Mesendoderm (in vitro differentiated cells): Measurements from ENCODE around the gene ATP1A4.
A peak's percentile ranks its signal among the peaks of the same experiment; 100 is the strongest.
"Not testable (repeated sequence)": the region's sequence is repeated elsewhere in the genome, so short reads cannot be mapped to it uniquely, and the experiment has no call there.

Experiments used
- DNase-seq: peaks from one replicate; pipeline ENCODE4 v3.0.0; 2013
- H2AK5ac ChIP-seq: 2 replicates; pipeline ENCODE4 v1.6.1; 2013; ENCODE audit warnings: low read length, inconsistent platforms
- H2BK120ac ChIP-seq: 2 replicates; pipeline ENCODE4 v1.6.1; 2013; ENCODE audit warnings: low read depth, mild to moderate bottlenecking, low read length, moderate library complexity, mixed read lengths
- H2BK15ac ChIP-seq: replicated peaks from 2 replicates; pipeline ENCODE4 v1.6.1; 2013; ENCODE audit warnings: low read depth, mild to moderate bottlenecking, moderate library complexity
- H2BK5ac ChIP-seq: 2 replicates; pipeline ENCODE4 v1.6.1; 2013; ENCODE audit warnings: low read length, inconsistent platforms
- H3K18ac ChIP-seq: 2 replicates; pipeline ENCODE4 v1.6.1; 2013; ENCODE audit warnings: mild to moderate bottlenecking, low read length, mixed read lengths
- H3K23ac ChIP-seq: one replicate; pipeline ENCODE4 v1.6.1; 2013; ENCODE audit warnings: low read length
- H3K27ac ChIP-seq: 2 replicates; pipeline ENCODE4 v1.5.1; 2013; ENCODE audit warnings: low read depth, mild to moderate bottlenecking, inconsistent platforms, low read length, moderate library complexity
- H3K27me3 ChIP-seq: 2 replicates; pipeline ENCODE4 v1.6.1; 2013; ENCODE audit warnings: low read length, control low read depth, mild to moderate bottlenecking, inconsistent platforms; ENCODE audit not compliant: insufficient read depth, poor library complexity
- H3K36me3 ChIP-seq: 2 replicates; pipeline ENCODE4 v1.6.1; 2013; ENCODE audit warnings: low read length, inconsistent platforms; ENCODE audit not compliant: control insufficient read depth, insufficient read depth
- H3K4ac ChIP-seq: one replicate; pipeline ENCODE4 v1.6.1; 2013; ENCODE audit warnings: low read depth, mild to moderate bottlenecking, low read length, moderate library complexity
- H3K4me1 ChIP-seq: 2 replicates; pipeline ENCODE4 v1.6.1; 2013; ENCODE audit warnings: low read depth, low read length, inconsistent platforms; ENCODE audit not compliant: control insufficient read depth
- H3K4me2 ChIP-seq: 2 replicates; pipeline ENCODE4 v1.6.1; 2013; ENCODE audit warnings: low read length
- H3K4me3 ChIP-seq: 2 replicates; pipeline ENCODE4 v1.5.1; 2013; ENCODE audit warnings: mild to moderate bottlenecking, low read length
- H3K56ac ChIP-seq: one replicate; pipeline ENCODE4 v1.6.1; 2013; ENCODE audit warnings: low read length
- H3K79me1 ChIP-seq: 2 replicates; pipeline ENCODE4 v1.6.1; 2013; ENCODE audit warnings: low read length, inconsistent platforms
- H3K79me2 ChIP-seq: 2 replicates; pipeline ENCODE4 v1.6.1; 2013; ENCODE audit warnings: mild to moderate bottlenecking, low read length; ENCODE audit not compliant: control insufficient read depth, insufficient read depth
- H3K9ac ChIP-seq: 2 replicates; pipeline ENCODE4 v1.6.1; 2013; ENCODE audit warnings: low read length, inconsistent platforms
- H4K5ac ChIP-seq: one replicate; pipeline ENCODE4 v1.6.1; 2013; ENCODE audit warnings: low read length
- H4K8ac ChIP-seq: one replicate; pipeline ENCODE4 v1.6.1; 2013; ENCODE audit warnings: low read depth, mild to moderate bottlenecking, control low read depth, low read length, moderate library complexity
- WGBS: extraction: QIAGEN DNeasy Blood & Tissue Kit; methylation state at CpG from one replicate; pipeline ENCODE4 v1.1.7; 2013; ENCODE audit warnings: low lambda C conversion rate, missing lambda C conversion rate; ENCODE audit not compliant: insufficient coverage; ENCODE audit errors: extremely low coverage; 5-methylcytosine and 5-hydroxymethylcytosine counted together

The ATP1A4 gene

GRCh38 chr1:160107512-160107911, 43.9 kb upstream of the ATP1A4 start:
- Histone ChIP-seq H3K36me3 (no peaks in the 10 kb centered on the region), H4K5ac (no peak overlapping the region), H3K4me1 (no peaks in the 10 kb centered on the region), H2BK5ac (no peak overlapping the region), H3K27me3 (no peaks in the 10 kb centered on the region), H2BK15ac (no peak overlapping the region), H3K27ac (no peak overlapping the region), H3K79me2 (no peaks in the 10 kb centered on the region), H3K23ac (no peak overlapping the region), H2AK5ac (no peak overlapping the region), H3K56ac (no peak overlapping the region), H3K18ac (no peak overlapping the region), H3K4ac (no peak overlapping the region), H3K79me1 (no peaks in the 10 kb centered on the region), H2BK120ac (no peak overlapping the region), H3K4me2 (no peak overlapping the region), H3K9ac (no peak overlapping the region), H3K4me3 (no peak overlapping the region), H4K8ac (no peak overlapping the region)
- DNase-seq = no peak
- WGBS = no CpG with 5 or more reads among the region's 1 CpG

- H4K5ac ChIP-seq = peak overlapping the region; percentile 92
- peak; percentile 88 for DNase-seq
- H3K4ac ChIP-seq = no peak overlapping the region
- no peak overlapping the region for H2BK5ac ChIP-seq
- no peak overlapping the region for H3K4me3 ChIP-seq
- H3K56ac ChIP-seq = peak overlapping the region; percentile 63
- H3K4me2 ChIP-seq = no peak overlapping the region
- no peaks in the 10 kb centered on the region for H3K36me3 ChIP-seq
- H3K18ac ChIP-seq = no peak overlapping the region
- WGBS = no CpG with 5 or more reads among the region's 6 CpGs
- no peak overlapping the region for H2BK120ac ChIP-seq
- H3K79me1 ChIP-seq = no peaks in the 10 kb centered on the region
- H3K9ac ChIP-seq = no peak overlapping the region
- H2BK15ac ChIP-seq = no peak overlapping the region
- H3K4me1 ChIP-seq = peaks cover 5% of the 10 kb centered on the region
- no peak overlapping the region for H3K23ac ChIP-seq
- no peaks in the 10 kb centered on the region for H3K79me2 ChIP-seq
- no peak overlapping the region for H3K27ac ChIP-seq
- H2AK5ac ChIP-seq = peak overlapping the region; percentile 53
- no peak overlapping the region for H4K8ac ChIP-seq
- no peaks in the 10 kb centered on the region for H3K27me3 ChIP-seq
Measured at GRCh38 chr1:160108888-160109662, 42.3 kb upstream of the ATP1A4 start.

- H2BK120ac ChIP-seq = no peak overlapping the region
- WGBS = no CpG with 5 or more reads among the region's 4 CpGs
- H4K8ac ChIP-seq = no peak overlapping the region
- no peaks in the 10 kb centered on the region for H3K79me1 ChIP-seq
- no peak for DNase-seq
- no peak overlapping the region for H4K5ac ChIP-seq
- no peak overlapping the region for H3K9ac ChIP-seq
- no peaks in the 10 kb centered on the region for H3K27me3 ChIP-seq
- H3K23ac ChIP-seq = no peak overlapping the region
- no peak overlapping the region for H3K56ac ChIP-seq
- no peaks in the 10 kb centered on the region for H3K79me2 ChIP-seq
- H3K4me1 ChIP-seq = peaks cover 10% of the 10 kb centered on the region
- no peak overlapping the region for H3K4ac ChIP-seq
- H3K4me3 ChIP-seq = no peak overlapping the region
- H3K36me3 ChIP-seq = no peaks in the 10 kb centered on the region
- H2AK5ac ChIP-seq = no peak overlapping the region
- no peak overlapping the region for H3K27ac ChIP-seq
- no peak overlapping the region for H2BK5ac ChIP-seq
- no peak overlapping the region for H3K4me2 ChIP-seq
- no peak overlapping the region for H3K18ac ChIP-seq
- no peak overlapping the region for H2BK15ac ChIP-seq
Measured at GRCh38 chr1:160109686-160110085, 41.7 kb upstream of the ATP1A4 start.

- not testable (repeated sequence) for H3K18ac ChIP-seq, DNase-seq, H2AK5ac ChIP-seq, H3K23ac ChIP-seq, H3K4me3 ChIP-seq, H2BK120ac ChIP-seq, H3K27ac ChIP-seq, H2BK15ac ChIP-seq, H4K8ac ChIP-seq, H3K79me2 ChIP-seq, H3K79me1 ChIP-seq, H3K4ac ChIP-seq, H4K5ac ChIP-seq, H3K27me3 ChIP-seq, H3K36me3 ChIP-seq, H3K4me2 ChIP-seq, H2BK5ac ChIP-seq, H3K56ac ChIP-seq, H3K9ac ChIP-seq
- peaks cover 13% of the 10 kb centered on the region for H3K4me1 ChIP-seq
- no CpG with 5 or more reads among the region's 10 CpGs for WGBS
Measured at GRCh38 chr1:160111462-160111861, 39.9 kb upstream of the ATP1A4 start.

GRCh38 chr1:160112357-160112756, 39.0 kb upstream of the ATP1A4 start:
- Histone ChIP-seq H3K79me1 (no peaks in the 10 kb centered on the region), H3K4me3 (no peak overlapping the region), H4K8ac (no peak overlapping the region), H3K4me2 (no peak overlapping the region), H3K9ac (no peak overlapping the region), H3K79me2 (no peaks in the 10 kb centered on the region), H3K27ac (no peak overlapping the region), H3K36me3 (no peaks in the 10 kb centered on the region), H3K4me1 (peaks cover 18% of the 10 kb centered on the region), H2AK5ac (no peak overlapping the region), H3K23ac (peak overlapping the region; percentile 25), H2BK120ac (no peak overlapping the region), H4K5ac (no peak overlapping the region), H3K4ac (no peak overlapping the region), H3K27me3 (no peaks in the 10 kb centered on the region), H3K56ac (no peak overlapping the region), H2BK15ac (no peak overlapping the region), H2BK5ac (no peak overlapping the region), H3K18ac (no peak overlapping the region)
- DNase-seq = no peak
- WGBS = no CpG with 5 or more reads among the region's 12 CpGs

GRCh38 chr1:160113407-160113806, 38.0 kb upstream of the ATP1A4 start:
- H3K4me1 ChIP-seq = peaks cover 23% of the 10 kb centered on the region
- no peaks in the 10 kb centered on the region for H3K36me3 ChIP-seq
- H3K4ac ChIP-seq = no peak overlapping the region

More at GRCh38 chr1:160113407-160113806, 38.0 kb upstream of the ATP1A4 start:
- H3K79me2 ChIP-seq = no peaks in the 10 kb centered on the region
- H3K4me2 ChIP-seq = no peak overlapping the region
- H3K4me3 ChIP-seq = no peak overlapping the region
- no CpG with 5 or more reads among the region's 8 CpGs for WGBS
- no peak overlapping the region for H2BK15ac ChIP-seq
- H3K18ac ChIP-seq = no peak overlapping the region
- no peak overlapping the region for H3K23ac ChIP-seq
- H2BK5ac ChIP-seq = no peak overlapping the region
- H3K27me3 ChIP-seq = no peaks in the 10 kb centered on the region
- H4K5ac ChIP-seq = no peak overlapping the region
- H2BK120ac ChIP-seq = no peak overlapping the region
- H3K56ac ChIP-seq = peak overlapping the region; percentile 53
- DNase-seq = peak; percentile 46
- no peak overlapping the region for H2AK5ac ChIP-seq
- H3K27ac ChIP-seq = no peak overlapping the region
- H4K8ac ChIP-seq = no peak overlapping the region
- H3K9ac ChIP-seq = no peak overlapping the region
- no peaks in the 10 kb centered on the region for H3K79me1 ChIP-seq
